ENCODE measurements around the gene ILDR2. TPM values are rescaled to one million over a fixed set of nuclear protein-coding genes. Genes with fewer than 3 reads are reported as not detected.

Gene ILDR2
- total RNA-seq, 1 donor, result 0.36 TPM

- no peaks in the 10 kb centered on the region for H3K9me3 ChIP-seq (ENCODE audit: low read depth, low read length)
- no peak for TF ChIP-seq CTCF (IDR thresholded peaks at IDR 0.05; ENCODE audit: extremely low read depth, low read depth, low read length)
- no peaks in the 10 kb centered on the region for H3K79me2 ChIP-seq (ENCODE audit: insufficient read depth, low read length)
- no peaks in the 10 kb centered on the region for H3K4me1 ChIP-seq (ENCODE audit: insufficient read depth, low read length)
- H3K27ac ChIP-seq (ENCODE audit: low read depth, low read length), result no peak within 1 kb of the TSS
- no peak within 1 kb of the TSS for H3K4me3 ChIP-seq (ENCODE audit: insufficient read depth, low read length)
- H3K36me3 ChIP-seq (ENCODE audit: insufficient read depth, low read length), result no peaks in the 10 kb centered on the region
- no peak within 1 kb of the TSS for H3K4me2 ChIP-seq (ENCODE audit: insufficient read depth, low read length)
- no peaks in the 10 kb centered on the region for H4K20me1 ChIP-seq (ENCODE audit: insufficient read depth, low read length)
- DNase-seq (ENCODE audit: insufficient read length, low spot score, missing footprints), result no peak
- no peaks in the 10 kb centered on the region for H3K27me3 ChIP-seq (ENCODE audit: insufficient read depth, low read length)
- no peak within 1 kb of the TSS for H2AFZ ChIP-seq (ENCODE audit: low read length)
These were observed 13.7 kb upstream of the ILDR2 start, which contains the start of gene MAEL for GRCh38 chr1:166988974-166989515. Gene MAEL, plus strand, starts transcription at chr1:166989280. Its CDS starts 73 bp downstream, at chr1:166989353.

GRCh38 chr1:166981589-166981988 lies 6.2 kb upstream of the ILDR2 start:
- TF ChIP-seq CTCF (IDR thresholded peaks at IDR 0.05; ENCODE audit: extremely low read depth, low read depth, low read length), result no peak
- Histone ChIP-seq H3K36me3 (ENCODE audit: insufficient read depth, low read length) (no peaks in the 10 kb centered on the region), H2AFZ (ENCODE audit: low read length) (no peak overlapping the region), H3K4me2 (ENCODE audit: insufficient read depth, low read length) (no peak overlapping the region), H3K27me3 (ENCODE audit: insufficient read depth, low read length) (peaks cover 18% of the 10 kb centered on the region), H3K27ac (ENCODE audit: low read depth, low read length) (no peak overlapping the region), H3K4me1 (ENCODE audit: insufficient read depth, low read length) (no peaks in the 10 kb centered on the region), H3K79me2 (ENCODE audit: insufficient read depth, low read length) (no peaks in the 10 kb centered on the region), H3K4me3 (ENCODE audit: insufficient read depth, low read length) (no peak overlapping the region), H3K9me3 (ENCODE audit: low read depth, low read length) (no peaks in the 10 kb centered on the region), H4K20me1 (ENCODE audit: insufficient read depth, low read length) (no peaks in the 10 kb centered on the region)
- DNase-seq (ENCODE audit: insufficient read length, low spot score, missing footprints), result no peak

DNA sequence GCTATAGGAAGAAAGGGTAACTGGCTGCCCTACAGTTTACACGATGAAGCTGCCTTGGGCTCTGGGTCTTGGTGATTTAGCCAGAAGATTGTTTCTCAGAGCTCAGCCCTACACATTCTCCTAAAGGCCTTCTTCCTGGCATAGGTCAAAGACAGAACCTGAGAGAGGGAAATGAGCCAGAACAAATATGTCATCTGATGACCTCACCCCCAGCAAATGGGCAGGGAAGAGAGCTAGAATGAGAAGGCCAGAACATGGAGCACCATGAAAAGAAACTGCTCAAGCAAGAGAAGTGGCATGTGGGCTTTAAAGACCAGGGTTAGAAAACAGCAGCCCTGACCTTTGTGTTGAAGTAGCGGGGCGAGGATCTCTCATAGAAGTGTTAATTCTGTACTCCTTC lies 5.5 kb upstream of the ILDR2 start:
- Histone ChIP-seq H3K27ac (ENCODE audit: low read depth, low read length) (no peak overlapping the region), H3K9me3 (ENCODE audit: low read depth, low read length) (no peaks in the 10 kb centered on the region), H3K27me3 (ENCODE audit: insufficient read depth, low read length) (peaks cover 24% of the 10 kb centered on the region), H3K4me1 (ENCODE audit: insufficient read depth, low read length) (no peaks in the 10 kb centered on the region), H3K79me2 (ENCODE audit: insufficient read depth, low read length) (no peaks in the 10 kb centered on the region), H3K36me3 (ENCODE audit: insufficient read depth, low read length) (no peaks in the 10 kb centered on the region), H3K4me3 (ENCODE audit: insufficient read depth, low read length) (no peak overlapping the region), H3K4me2 (ENCODE audit: insufficient read depth, low read length) (no peak overlapping the region), H2AFZ (ENCODE audit: low read length) (no peak overlapping the region), H4K20me1 (ENCODE audit: insufficient read depth, low read length) (no peaks in the 10 kb centered on the region)
- TF ChIP-seq CTCF (IDR thresholded peaks at IDR 0.05; ENCODE audit: extremely low read depth, low read depth, low read length), result no peak
- DNase-seq (ENCODE audit: insufficient read length, low spot score, missing footprints), result no peak

- H4K20me1 ChIP-seq (ENCODE audit: insufficient read depth, low read length), result no peaks in the 10 kb centered on the region
- H3K27ac ChIP-seq (ENCODE audit: low read depth, low read length), result no peak overlapping the region
- H3K9me3 ChIP-seq (ENCODE audit: low read depth, low read length), result no peaks in the 10 kb centered on the region
- no peaks in the 10 kb centered on the region for H3K79me2 ChIP-seq (ENCODE audit: insufficient read depth, low read length)
- DNase-seq (ENCODE audit: insufficient read length, low spot score, missing footprints), result no peak
- H3K4me1 ChIP-seq (ENCODE audit: insufficient read depth, low read length), result no peaks in the 10 kb centered on the region
- TF ChIP-seq CTCF (IDR thresholded peaks at IDR 0.05; ENCODE audit: extremely low read depth, low read depth, low read length), result no peak
- no peak overlapping the region for H2AFZ ChIP-seq (ENCODE audit: low read length)
- H3K4me2 ChIP-seq (ENCODE audit: insufficient read depth, low read length), result no peak overlapping the region
- no peaks in the 10 kb centered on the region for H3K36me3 ChIP-seq (ENCODE audit: insufficient read depth, low read length)
- no peak overlapping the region for H3K4me3 ChIP-seq (ENCODE audit: insufficient read depth, low read length)
- peaks cover 27% of the 10 kb centered on the region for H3K27me3 ChIP-seq (ENCODE audit: insufficient read depth, low read length)
These were observed 5.0 kb upstream of the ILDR2 start for GRCh38 chr1:166980383-166980782.
